ENCODE measurements around the gene CEACAM1. TPM values are rescaled to one million over a fixed set of nuclear protein-coding genes. Genes with fewer than 3 reads are reported as not detected.

Gene CEACAM1
- total and polyA plus RNA-seq, 2 of the 13 experiments (the other 11 are each of a cell fraction or from before 2014, with no cell fraction given) = 13.5 to 332 TPM

GRCh38 chr19:42488783-42489521, 39.3 kb downstream of the CEACAM1 start (continued):
- TF ChIP-seq HNF1A (IDR thresholded peaks at IDR 0.05; ENCODE audit: low read depth) (peak; percentile 31; the same call in 1 of the 2 replicates), HNF1A (CRISPR knock-in tag; IDR thresholded peaks at IDR 0.05; ENCODE audit: borderline replicate concordance) (peak; percentile 76; the same call in 1 of the 2 replicates), ZNF710 (CRISPR knock-in tag; IDR thresholded peaks at IDR 0.05; ENCODE audit: borderline replicate concordance) (no peak; the same call in 1 of the 2 replicates), ZNF281 (CRISPR knock-in tag; IDR thresholded peaks at IDR 0.05; ENCODE audit: borderline replicate concordance) (peak; percentile 35; the same call in 1 of the 2 replicates), ATF2 (CRISPR knock-in tag; IDR thresholded peaks at IDR 0.05) (peak; percentile 18; the same call in 1 of the 2 replicates), TCF12 (IDR thresholded peaks at IDR 0.05) (no peak), TCF12 (CRISPR knock-in tag; IDR thresholded peaks at IDR 0.05) (0 out of 2 replicates have a peak, but pooled peaks have one; percentile 25), ZNF746 (CRISPR knock-in tag; IDR thresholded peaks at IDR 0.05) (no peak), SAP130 (CRISPR knock-in tag; IDR thresholded peaks at IDR 0.05; ENCODE audit: low read depth) (peak; percentile 71), HMG20A (CRISPR knock-in tag; IDR thresholded peaks at IDR 0.05; ENCODE audit: borderline replicate concordance) (peak; percentile 58; the same call in 1 of the 2 replicates), ZUFSP (CRISPR knock-in tag; IDR thresholded peaks at IDR 0.05; ENCODE audit: borderline replicate concordance) (no peak), MED1 (CRISPR knock-in tag; IDR thresholded peaks at IDR 0.05) (peak; percentile 60), FOXK2 (IDR thresholded peaks at IDR 0.05) (no peak), ZEB1 (IDR thresholded peaks at IDR 0.05; ENCODE audit: insufficient replicate concordance, low read depth) (peak; percentile 31), NCOA2 (CRISPR knock-in tag; IDR thresholded peaks at IDR 0.05) (peak; percentile 90), ELF3 (CRISPR knock-in tag; IDR thresholded peaks at IDR 0.05) (peak; percentile 72; the same call in 1 of the 2 replicates), ZNF101 (CRISPR knock-in tag; IDR thresholded peaks at IDR 0.05; ENCODE audit: borderline replicate concordance, low read depth) (no peak)

All from HepG2 (cell line).